GM23338 (cell line): ENCODE data around the gene NAMPT.

ENCODE experiments used
- CREB1 ChIP-seq: fragments of 250-450 bp; sonication (Bioruptor Pico); IDR thresholded peaks from 2 replicates; pipeline ENCODE4 v1.5.0; 2020; ENCODE audit warnings: low read depth, mild to moderate bottlenecking, moderate library complexity
- CTCF ChIP-seq, 2 experiments: fragments of 200-600 bp in 1 of 2; sonication (generic) in 1 of 2; conservative IDR thresholded peaks; 2 replicates each; pipeline versions ENCODE4 v1.5.1 to v1.6.1; 2016 to 2017; ENCODE audit warnings: antibody characterized with exemption in 2 of 2, low read depth in 2 of 2, mild to moderate bottlenecking in 2 of 2, moderate library complexity in 1 of 2
- ETS1 ChIP-seq: IDR thresholded peaks from 2 replicates; pipeline ENCODE4 v1.6.1; 2016; ENCODE audit warnings: antibody characterized with exemption
- EZH2 ChIP-seq: fragments of 200-600 bp; sonication (generic); IDR thresholded peaks from one replicate; pipeline ENCODE4 v1.8.0; 2017; ENCODE audit warnings: antibody characterized with exemption, mild to moderate bottlenecking, low read depth; ENCODE audit not compliant: unreplicated experiment
- EZH2phosphoT487 ChIP-seq: fragments of 200-600 bp; sonication (generic); IDR thresholded peaks from one replicate; pipeline ENCODE4 v1.8.1; 2018; ENCODE audit warnings: antibody characterized with exemption; ENCODE audit not compliant: unreplicated experiment
- JUNB ChIP-seq: IDR thresholded peaks from one replicate; pipeline ENCODE4 v1.6.1; 2016; ENCODE audit warnings: antibody characterized with exemption; ENCODE audit not compliant: unreplicated experiment
- POLR2AphosphoS5 ChIP-seq: IDR thresholded peaks from 2 replicates; pipeline ENCODE4 v1.6.1; 2016; ENCODE audit warnings: antibody characterized with exemption, low read depth
- STAT1 ChIP-seq: IDR thresholded peaks from one replicate; pipeline ENCODE4 v1.6.1; 2016; ENCODE audit warnings: antibody characterized with exemption; ENCODE audit not compliant: unreplicated experiment
- ZNF114 ChIP-seq: fragments of 250-450 bp; sonication (Bioruptor Pico); IDR thresholded peaks from 2 replicates; pipeline ENCODE4 v1.5.0; 2020; ENCODE audit warnings: mild to moderate bottlenecking, moderate library complexity
- ZNF331 ChIP-seq: fragments of 250-450 bp; sonication (Bioruptor Pico); IDR thresholded peaks from 2 replicates; pipeline ENCODE4 v1.5.0; 2020; ENCODE audit warnings: low read depth, mild to moderate bottlenecking, moderate library complexity
- ZNF462 ChIP-seq: fragments of 250-450 bp; sonication (Bioruptor Pico); IDR thresholded peaks from 2 replicates; pipeline ENCODE4 v1.5.0; 2020; ENCODE audit warnings: mild to moderate bottlenecking, moderate library complexity
- TF ChIP-seq, protein P1 (sequence below): IDR thresholded peaks from one replicate; pipeline ENCODE4 v1.6.1; 2018; ENCODE audit warnings: antibody characterized with exemption; ENCODE audit not compliant: unreplicated experiment

DNA sequence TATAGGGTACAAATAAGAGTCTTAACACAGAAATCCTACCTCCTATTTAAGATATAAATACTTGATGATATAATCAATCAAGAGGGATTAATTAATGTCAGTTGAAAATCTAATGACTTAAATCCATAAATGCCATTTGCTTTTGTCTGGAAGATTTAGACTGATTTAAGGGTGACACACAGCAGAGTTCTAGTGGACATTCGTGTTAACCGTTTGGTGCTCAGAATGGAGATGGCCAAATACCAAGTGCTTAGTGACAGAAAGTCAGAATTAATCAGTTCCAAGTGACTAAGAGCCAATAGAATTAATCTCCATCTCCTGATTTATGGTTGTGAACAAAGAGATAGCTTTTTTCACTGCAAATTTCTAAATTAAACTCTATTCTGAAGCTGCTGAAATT, 36.2 kb downstream of the NAMPT start:
- TF ChIP-seq CTCF (conservative IDR thresholded peaks at IDR 0.05; ENCODE audit: low read depth in 2 of 2) = no peak
- no peak for TF ChIP-seq POLR2AphosphoS5
- no peak for TF ChIP-seq JUNB
- no peak for TF ChIP-seq EZH2
- no peak for TF ChIP-seq EZH2phosphoT487
- TF ChIP-seq ZNF114 (CRISPR knock-in tag) = no peak
- TF ChIP-seq CREB1 (CRISPR knock-in tag) = no peak
- TF ChIP-seq, protein P1, sequence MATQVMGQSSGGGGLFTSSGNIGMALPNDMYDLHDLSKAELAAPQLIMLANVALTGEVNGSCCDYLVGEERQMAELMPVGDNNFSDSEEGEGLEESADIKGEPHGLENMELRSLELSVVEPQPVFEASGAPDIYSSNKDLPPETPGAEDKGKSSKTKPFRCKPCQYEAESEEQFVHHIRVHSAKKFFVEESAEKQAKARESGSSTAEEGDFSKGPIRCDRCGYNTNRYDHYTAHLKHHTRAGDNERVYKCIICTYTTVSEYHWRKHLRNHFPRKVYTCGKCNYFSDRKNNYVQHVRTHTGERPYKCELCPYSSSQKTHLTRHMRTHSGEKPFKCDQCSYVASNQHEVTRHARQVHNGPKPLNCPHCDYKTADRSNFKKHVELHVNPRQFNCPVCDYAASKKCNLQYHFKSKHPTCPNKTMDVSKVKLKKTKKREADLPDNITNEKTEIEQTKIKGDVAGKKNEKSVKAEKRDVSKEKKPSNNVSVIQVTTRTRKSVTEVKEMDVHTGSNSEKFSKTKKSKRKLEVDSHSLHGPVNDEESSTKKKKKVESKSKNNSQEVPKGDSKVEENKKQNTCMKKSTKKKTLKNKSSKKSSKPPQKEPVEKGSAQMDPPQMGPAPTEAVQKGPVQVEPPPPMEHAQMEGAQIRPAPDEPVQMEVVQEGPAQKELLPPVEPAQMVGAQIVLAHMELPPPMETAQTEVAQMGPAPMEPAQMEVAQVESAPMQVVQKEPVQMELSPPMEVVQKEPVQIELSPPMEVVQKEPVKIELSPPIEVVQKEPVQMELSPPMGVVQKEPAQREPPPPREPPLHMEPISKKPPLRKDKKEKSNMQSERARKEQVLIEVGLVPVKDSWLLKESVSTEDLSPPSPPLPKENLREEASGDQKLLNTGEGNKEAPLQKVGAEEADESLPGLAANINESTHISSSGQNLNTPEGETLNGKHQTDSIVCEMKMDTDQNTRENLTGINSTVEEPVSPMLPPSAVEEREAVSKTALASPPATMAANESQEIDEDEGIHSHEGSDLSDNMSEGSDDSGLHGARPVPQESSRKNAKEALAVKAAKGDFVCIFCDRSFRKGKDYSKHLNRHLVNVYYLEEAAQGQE = no peak
- TF ChIP-seq STAT1 = no peak
- no peak for TF ChIP-seq ETS1
- no peak for TF ChIP-seq ZNF462 (CRISPR knock-in tag)
- no peak for TF ChIP-seq ZNF331 (CRISPR knock-in tag)
